Hematopoietic multipotent progenitor cell treated with erythropoietin and hydrocortisone succinate and interleukin-3 and kit ligand, for 4 days (in vitro differentiated cells): ENCODE measurements around the gene TTC24.
"Not testable (repeated sequence)": the region's sequence is repeated elsewhere in the genome, so short reads cannot be mapped to it uniquely, and the experiment has no call there.

Experiments
- DNase-seq: peaks from one replicate; pipeline ENCODE4 v3.0.0-alpha.2; 2015

TTC24 gene

GRCh38 chr1:156555715-156556114 is 23.8 kb upstream of the TTC24 start:
- DNase-seq = no peak

- no peak for DNase-seq
These were observed 23.2 kb upstream of the TTC24 start for GRCh38 chr1:156556354-156556753.

- DNase-seq = no peak
These were observed 20.3 kb upstream of the TTC24 start for GRCh38 chr1:156559086-156559796.

- no peak for DNase-seq
These were observed 19.6 kb upstream of the TTC24 start for GRCh38 chr1:156559797-156560385.

GRCh38 chr1:156560585-156561163 is 18.8 kb upstream of the TTC24 start:
- no peak for DNase-seq

- DNase-seq = no peak
These were observed 14.0 kb upstream of the TTC24 start for GRCh38 chr1:156565519-156565918.

- no peak for DNase-seq
These were observed 13.1 kb upstream of the TTC24 start for GRCh38 chr1:156566436-156566835.

- DNase-seq = peak; percentile 42
These were observed 8.2 kb upstream of the TTC24 start for GRCh38 chr1:156571261-156571852.

- DNase-seq = peak; percentile 90
These were observed 7.4 kb upstream of the TTC24 start, which contains the start of gene IQGAP3 for GRCh38 chr1:156571919-156572662. Gene IQGAP3 (minus strand): TSS chr1:156572565. CDS start chr1:156572529, 36 bp downstream.

GRCh38 chr1:156572663-156573018 is 6.9 kb upstream of the TTC24 start:
- no peak for DNase-seq

GRCh38 chr1:156574039-156574633 is 5.4 kb upstream of the TTC24 start:
- DNase-seq = no peak

- no peak for DNase-seq
These were observed 2.0 kb upstream of the TTC24 start for GRCh38 chr1:156577550-156577949.

- no peak for DNase-seq
These were observed 1.5 kb upstream of the TTC24 start for GRCh38 chr1:156578055-156578454.

GRCh38 chr1:156581661-156582387 is 2.3 kb downstream of the TTC24 start:
- peak; percentile 57 for DNase-seq

- DNase-seq = peak; percentile 27
These were observed 3.0 kb downstream of the TTC24 start for GRCh38 chr1:156582388-156583017.

GRCh38 chr1:156583821-156584622 is 4.5 kb downstream of the TTC24 start:
- DNase-seq = peak; percentile 94

- DNase-seq = peak; percentile 31
These were observed 5.3 kb downstream of the TTC24 start for GRCh38 chr1:156584813-156585212.

- DNase-seq = no peak
These were observed 6.8 kb downstream of the TTC24 start for GRCh38 chr1:156586323-156586722.

GRCh38 chr1:156586892-156587477 is 7.5 kb downstream of the TTC24 start:
- no peak for DNase-seq

- DNase-seq = not testable (repeated sequence)
These were observed 8.4 kb downstream of the TTC24 start for GRCh38 chr1:156587927-156588326.
